GM21786 (cell line): ENCODE measurements around the gene FYCO1.

ENCODE experiments used
- ATAC-seq: cut with Tn5 transposase; IDR thresholded peaks from one replicate; pipeline ENCODE4 v1.9.1; 2021; ENCODE audit not compliant: unreplicated experiment

The FYCO1 gene

GRCh38 chr3:45921158-45922038 lies 74.2 kb downstream of the FYCO1 start:
- no peak for ATAC-seq

- no peak for ATAC-seq
Observed at GRCh38 chr3:45917146-45917898, 78.3 kb downstream of the FYCO1 start.

- peak; percentile 86 for ATAC-seq
Observed at GRCh38 chr3:45915518-45916231, 79.9 kb downstream of the FYCO1 start.

GRCh38 chr3:45915059-45915439 lies 80.6 kb downstream of the FYCO1 start:
- ATAC-seq, result no peak

- ATAC-seq, result no peak
Observed at GRCh38 chr3:45914362-45915058, 81.1 kb downstream of the FYCO1 start.

- ATAC-seq, result no peak
Observed at GRCh38 chr3:45912435-45912834, 83.2 kb downstream of the FYCO1 start.

- no peak for ATAC-seq
Observed at GRCh38 chr3:45911511-45912226, 84.0 kb downstream of the FYCO1 start.

GRCh38 chr3:45910892-45911291 lies 84.7 kb downstream of the FYCO1 start:
- ATAC-seq, result no peak

GRCh38 chr3:45909542-45909941 lies 86.1 kb downstream of the FYCO1 start:
- ATAC-seq, result no peak

- no peak for ATAC-seq
Observed at GRCh38 chr3:45908761-45909160, 86.9 kb downstream of the FYCO1 start.

GRCh38 chr3:45907769-45908705 lies 87.6 kb downstream of the FYCO1 start:
- ATAC-seq, result no peak

GRCh38 chr3:45906681-45907407 lies 88.8 kb downstream of the FYCO1 start:
- no peak for ATAC-seq

GRCh38 chr3:45905755-45906154 lies 89.9 kb downstream of the FYCO1 start:
- ATAC-seq, result no peak

- no peak for ATAC-seq
Observed at GRCh38 chr3:45904931-45905330, 90.7 kb downstream of the FYCO1 start.

GRCh38 chr3:45896956-45897355 lies 98.7 kb downstream of the FYCO1 start:
- ATAC-seq, result no peak

- no peak for ATAC-seq
Observed at GRCh38 chr3:45895686-45896468, 99.7 kb downstream of the FYCO1 start.

- ATAC-seq, result no peak
Observed at GRCh38 chr3:45894015-45894414, 101.6 kb downstream of the FYCO1 start.

- no peak for ATAC-seq
Observed at GRCh38 chr3:45892161-45892560, 103.5 kb downstream of the FYCO1 start.
